Omental fat pad (tissue), 4 donors: ENCODE results near the gene GPR68. TPM values are rescaled to one million over a fixed set of nuclear protein-coding genes. Genes with fewer than 3 reads are reported as not detected.
A peak's percentile ranks its signal among the peaks of the same experiment; 100 is the strongest.
"Not testable (repeated sequence)": the region's sequence is repeated elsewhere in the genome, so short reads cannot be mapped to it uniquely, and the experiment has no call there.

Source experiments
- ATAC-seq: fragments of 150-250 bp; one replicate; pipeline ENCODE4 v1.9.1; 2016; ENCODE audit warnings: mild to moderate bottlenecking, moderate library complexity; ENCODE audit not compliant: low FRiP score
- DNase-seq: peaks from one replicate; pipeline ENCODE4 v3.0.0-alpha.2; 2019; ENCODE audit warnings: low spot score
- total RNA-seq, 4 donors: library from RNA; depleted of rRNA; stranded (reverse); fragments of >200 nt; gene quantifications; one replicate each; pipeline ENCODE4 v1.1.0, GENCODE V29; 2016
- TF ChIP-seq, protein P1 (sequence below), 3 donors: fragments of 450-650 bp; IDR thresholded peaks; one replicate each; pipeline ENCODE4 v1.5.1; 2016 to 2017; ENCODE audit warnings: antibody characterized with exemption in 3 of 3, mild to moderate bottlenecking in 3 of 3, moderate library complexity in 2 of 3

The GPR68 gene
- total RNA-seq, 4 donors from 2014 or later, result 0.19 to 0.36 (median 0.19) TPM; not detected in 1

DNA sequence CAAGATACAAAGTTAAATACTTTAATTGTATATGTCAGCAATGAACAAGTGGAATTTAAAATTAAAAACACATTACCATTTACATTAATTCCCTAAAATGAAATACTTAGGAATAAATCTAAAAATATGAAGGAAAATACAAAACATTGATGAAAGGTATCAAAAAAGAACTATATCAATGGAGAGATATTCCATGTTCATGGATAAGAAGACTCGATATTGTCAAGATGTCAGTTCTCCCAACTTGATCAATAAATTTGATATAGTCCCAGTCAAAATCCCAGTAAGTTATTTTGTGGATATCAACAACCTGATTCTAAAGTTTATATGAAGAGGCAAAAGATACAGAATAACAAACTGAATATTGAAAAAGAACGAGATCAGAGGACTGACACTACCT is 33.5 kb downstream of the GPR68 start:
- TF ChIP-seq, protein P1, sequence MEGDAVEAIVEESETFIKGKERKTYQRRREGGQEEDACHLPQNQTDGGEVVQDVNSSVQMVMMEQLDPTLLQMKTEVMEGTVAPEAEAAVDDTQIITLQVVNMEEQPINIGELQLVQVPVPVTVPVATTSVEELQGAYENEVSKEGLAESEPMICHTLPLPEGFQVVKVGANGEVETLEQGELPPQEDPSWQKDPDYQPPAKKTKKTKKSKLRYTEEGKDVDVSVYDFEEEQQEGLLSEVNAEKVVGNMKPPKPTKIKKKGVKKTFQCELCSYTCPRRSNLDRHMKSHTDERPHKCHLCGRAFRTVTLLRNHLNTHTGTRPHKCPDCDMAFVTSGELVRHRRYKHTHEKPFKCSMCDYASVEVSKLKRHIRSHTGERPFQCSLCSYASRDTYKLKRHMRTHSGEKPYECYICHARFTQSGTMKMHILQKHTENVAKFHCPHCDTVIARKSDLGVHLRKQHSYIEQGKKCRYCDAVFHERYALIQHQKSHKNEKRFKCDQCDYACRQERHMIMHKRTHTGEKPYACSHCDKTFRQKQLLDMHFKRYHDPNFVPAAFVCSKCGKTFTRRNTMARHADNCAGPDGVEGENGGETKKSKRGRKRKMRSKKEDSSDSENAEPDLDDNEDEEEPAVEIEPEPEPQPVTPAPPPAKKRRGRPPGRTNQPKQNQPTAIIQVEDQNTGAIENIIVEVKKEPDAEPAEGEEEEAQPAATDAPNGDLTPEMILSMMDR (IDR thresholded peaks at IDR 0.05), result no peak
- DNase-seq, result no peak
- ATAC-seq, result no peak

DNA sequence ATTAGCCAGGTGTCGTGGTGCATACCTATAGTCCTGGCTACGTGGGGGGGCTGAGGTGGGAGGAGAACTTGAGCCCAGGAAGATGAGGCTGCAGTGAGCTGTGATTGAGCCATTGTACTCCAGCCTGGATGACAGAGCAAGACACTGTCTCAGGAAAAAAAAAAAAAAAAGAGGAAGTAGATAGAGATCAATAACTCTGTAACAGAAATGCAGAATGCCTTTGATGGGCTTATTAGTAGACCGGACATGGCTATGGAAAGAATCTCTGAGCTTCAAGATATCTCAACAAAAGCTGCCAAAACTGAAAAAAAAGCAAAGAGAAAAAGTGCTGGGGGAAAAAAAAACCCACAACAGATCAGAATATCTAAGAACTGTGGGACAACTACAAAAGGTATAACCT is 37.5 kb downstream of the GPR68 start:
- ATAC-seq (no peak), DNase-seq (no peak)
- TF ChIP-seq, protein P1 (IDR thresholded peaks at IDR 0.05), result no peak

DNA sequence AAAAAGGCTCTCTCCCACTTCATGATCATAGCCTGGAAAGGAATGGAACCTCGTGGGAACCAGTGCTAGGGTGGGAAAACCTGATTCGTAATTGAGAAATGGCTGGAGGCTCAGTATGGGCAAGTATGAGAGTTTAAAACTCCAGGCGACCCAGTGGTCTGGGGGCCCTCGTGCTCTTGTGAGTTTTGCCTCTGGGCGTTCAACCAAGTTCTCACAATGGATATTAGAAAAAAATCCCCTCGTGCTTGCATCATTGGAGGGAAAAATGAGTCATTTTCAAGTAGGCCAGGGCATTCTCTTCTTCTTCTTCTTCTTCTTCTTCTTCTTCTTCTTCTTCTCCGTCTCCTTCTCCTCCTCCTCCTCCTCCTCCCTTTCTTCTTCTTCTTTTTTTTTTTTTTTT is 39.0 kb downstream of the GPR68 start:
- TF ChIP-seq, protein P1 (IDR thresholded peaks at IDR 0.05), result no peak
- ATAC-seq (no peak), DNase-seq (no peak)

DNA sequence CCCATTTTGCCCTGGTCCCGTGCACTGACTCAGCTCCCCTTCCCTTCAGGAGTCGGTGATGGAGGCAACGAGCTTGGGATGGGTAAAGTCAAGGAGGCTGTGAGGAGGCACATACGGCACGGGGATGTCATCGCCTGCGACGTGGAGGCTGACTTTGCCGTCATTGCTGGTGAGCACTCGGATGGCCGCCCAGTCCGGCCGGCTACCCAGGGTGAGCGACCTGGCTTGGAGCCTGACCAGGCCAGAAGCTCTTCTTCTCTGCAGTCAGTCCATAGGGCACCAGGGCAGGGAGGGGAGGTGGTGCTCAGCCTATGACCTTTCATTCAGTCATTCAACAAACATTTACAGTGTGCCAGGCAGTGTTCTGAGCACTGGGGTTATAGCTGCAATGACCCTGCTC is 39.8 kb downstream of the GPR68 start:
- TF ChIP-seq, protein P1 (IDR thresholded peaks at IDR 0.05), result no peak
- DNase-seq (no peak), ATAC-seq (no peak)

DNA sequence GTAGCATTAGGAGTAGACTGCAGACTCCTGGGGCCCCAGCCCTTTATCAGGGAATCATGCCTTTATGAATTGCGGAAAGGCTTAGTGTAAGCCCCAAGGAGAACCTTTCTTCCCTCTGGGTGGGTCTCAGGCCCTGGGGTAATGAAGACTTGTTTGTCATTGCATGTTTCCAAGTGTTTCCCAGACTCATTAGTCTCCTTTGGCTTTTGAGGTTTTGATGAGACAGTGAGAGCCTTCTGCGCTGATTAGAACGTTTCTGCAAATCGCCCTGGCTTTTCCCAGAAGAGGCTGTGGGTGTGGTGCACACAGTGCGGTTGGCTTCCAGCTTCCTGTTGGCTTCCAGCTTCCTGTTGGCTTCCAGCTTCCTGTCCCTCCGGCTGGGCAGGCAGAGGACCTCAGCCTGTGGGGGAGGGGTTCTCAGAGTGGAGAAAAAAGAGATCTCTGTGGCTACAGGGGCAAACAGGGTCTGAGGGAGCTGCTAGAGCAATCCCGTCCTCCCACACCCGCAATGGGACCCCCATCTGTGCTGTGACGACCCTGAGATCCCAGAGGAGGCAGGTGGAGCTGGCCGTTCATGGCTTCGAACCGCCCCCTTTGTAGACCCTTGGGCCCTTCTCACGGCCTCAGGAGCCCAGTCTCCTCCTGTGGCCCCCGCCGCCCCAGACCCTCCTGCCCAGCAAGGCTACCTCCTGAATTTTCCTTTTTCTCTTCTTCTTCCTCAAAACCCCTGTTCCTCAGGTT is 42.1 kb downstream of the GPR68 start:
- no peak for DNase-seq
- peak; percentile 41 for ATAC-seq
- TF ChIP-seq, protein P1 (IDR thresholded peaks at IDR 0.05), result no peak

DNA sequence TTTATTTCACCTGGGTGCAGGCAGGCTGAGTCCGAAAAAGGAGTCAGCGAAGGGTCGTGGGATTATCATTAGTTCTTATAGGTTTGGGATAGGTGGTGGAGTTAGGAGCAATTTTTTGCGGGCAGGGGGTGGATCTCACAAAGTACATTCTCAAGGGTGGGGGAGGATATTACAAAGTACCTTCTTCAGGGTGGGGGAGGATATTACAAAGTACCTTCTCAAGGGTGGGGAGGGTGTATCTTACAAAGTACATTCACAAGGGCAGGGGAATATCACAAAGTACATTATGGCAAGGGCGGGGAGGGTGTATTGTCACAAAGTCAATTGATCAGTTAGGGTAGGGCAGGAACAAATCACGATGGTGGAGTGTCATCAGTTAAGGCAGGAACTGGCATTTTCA is 43.7 kb downstream of the GPR68 start:
- not testable (repeated sequence) for DNase-seq, ATAC-seq

DNA sequence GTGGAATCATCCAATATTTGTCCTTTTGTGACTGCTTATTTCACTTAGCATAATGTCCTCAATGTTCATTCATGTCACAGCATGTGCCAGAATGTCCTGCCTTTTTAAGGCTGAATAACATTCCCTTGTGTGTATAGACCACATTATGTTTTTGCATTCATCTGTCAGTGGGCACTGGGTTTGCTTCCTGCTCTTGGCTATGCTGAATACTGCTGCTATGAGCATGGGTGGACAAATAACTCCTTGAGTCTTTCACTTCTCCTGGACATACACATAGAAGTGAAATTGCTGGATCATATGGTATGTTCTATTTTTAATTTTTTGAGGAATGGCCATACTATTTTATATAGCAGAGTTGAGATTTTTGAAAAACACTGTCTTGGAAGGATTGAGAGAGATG is 46.9 kb downstream of the GPR68 start:
- no peak for DNase-seq
- no peak for ATAC-seq

More for the DNA sequence above, 46.9 kb downstream of the GPR68 start:
- TF ChIP-seq, protein P1 (IDR thresholded peaks at IDR 0.05), result no peak
